ENCODE data around the gene RPL13. TPM values are rescaled to one million over a fixed set of nuclear protein-coding genes. Genes with fewer than 3 reads are reported as not detected.

The RPL13 gene
- total RNA-seq, 1 experiment from 2014 or later = 2,157 TPM

DNA sequence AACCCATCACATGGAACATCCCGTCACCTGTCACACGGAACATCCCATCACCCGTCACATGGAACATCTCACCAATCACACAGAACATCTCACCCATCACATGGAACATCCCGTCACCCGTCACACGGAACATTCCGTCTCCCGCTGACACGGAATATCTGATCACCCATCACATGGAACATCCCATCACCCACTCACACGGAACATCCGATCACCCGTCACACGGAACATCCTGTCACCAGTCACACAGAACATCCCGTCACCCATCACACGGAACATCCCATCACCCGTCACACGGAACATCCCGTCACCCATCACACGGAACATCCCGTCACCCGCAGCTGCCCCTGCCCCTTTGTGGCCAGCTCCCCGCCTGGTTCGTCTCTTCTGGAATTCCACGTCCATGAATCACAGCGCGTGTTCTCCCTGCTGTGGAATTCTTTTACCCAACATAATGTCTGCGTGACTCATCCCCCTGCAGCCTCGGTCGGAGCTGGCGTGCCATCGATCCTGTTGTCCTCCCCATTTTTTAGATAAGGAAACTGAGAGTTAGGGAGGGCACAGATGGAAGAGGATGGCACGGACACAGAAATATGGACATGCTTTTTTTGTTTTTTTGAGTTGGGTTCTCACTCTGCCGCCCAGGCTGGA lies 20.7 kb downstream of the RPL13 start:
- Histone ChIP-seq H3K23me2 (ENCODE audit: insufficient read length, low read depth, low read length, poor library complexity, severe bottlenecking) (peaks cover 4% of the 10 kb centered on the region), H3K27me3 (ENCODE audit: insufficient read depth, low read length) (peaks cover 3% of the 10 kb centered on the region; the same call in 1 of the 2 replicates), H3K56ac (ENCODE audit: insufficient read length, low read depth, low read length) (no peak overlapping the region), H3K4me2 (ENCODE audit: insufficient read depth, insufficient read length, low read length) (no peak overlapping the region), H4K20me1 (ENCODE audit: control insufficient read depth, insufficient read depth, insufficient read length) (no peaks in the 10 kb centered on the region), H3T11ph (ENCODE audit: low read length) (no peak overlapping the region), H2AK5ac (ENCODE audit: insufficient read length, low read length) (no peak overlapping the region), H3K79me2 (ENCODE audit: insufficient read depth, low read length) (no peaks in the 10 kb centered on the region), H4K8ac (replicated peaks; ENCODE audit: insufficient read length, low read depth, low read length) (no peak overlapping the region), H4K91ac (ENCODE audit: insufficient read length, low read depth, low read length) (no peak overlapping the region), H2BK20ac (ENCODE audit: low read depth, low read length, poor library complexity, severe bottlenecking) (no peak overlapping the region), H3K4ac (ENCODE audit: low read depth, low read length) (no peak overlapping the region), H2BK12ac (ENCODE audit: insufficient read length, low read depth, low read length) (no peak overlapping the region), H3K23ac (ENCODE audit: insufficient read length, low read depth, low read length) (no peak overlapping the region), H3K14ac (ENCODE audit: insufficient read depth, low read length) (no peak overlapping the region), H3K18ac (ENCODE audit: insufficient read length, low read depth, low read length) (no peak overlapping the region), H3K9me3 (ENCODE audit: control insufficient read depth, low read depth, low read length) (no peaks in the 10 kb centered on the region), H4K5ac (ENCODE audit: insufficient read length, low read depth, low read length) (no peak overlapping the region), H3K4me1 (ENCODE audit: insufficient read depth, low read length) (no peaks in the 10 kb centered on the region), H3K27ac (ENCODE audit: insufficient read length, low read depth, low read length) (no peak overlapping the region), H2AFZ (ENCODE audit: low read length) (no peak overlapping the region), H2BK15ac (ENCODE audit: low read depth, low read length) (no peak overlapping the region), H3K79me1 (ENCODE audit: insufficient read depth, low read depth, low read length, poor library complexity, severe bottlenecking) (no peaks in the 10 kb centered on the region), H2BK5ac (ENCODE audit: insufficient read length, low read length) (no peak overlapping the region), H3K9ac (ENCODE audit: extremely low read depth, insufficient read length, low read length) (no peak overlapping the region), H2BK120ac (ENCODE audit: low read depth, low read length, poor library complexity, severe bottlenecking) (no peak overlapping the region)
- no peaks in the 10 kb centered on the region for H3K9me3 Mint-ChIP-seq
- WGBS (ENCODE audit: extremely low coverage, insufficient read length, low lambda C conversion rate) = no CpG with 5 or more reads among the region's 33 CpGs
- H3K36me3 Mint-ChIP-seq (ENCODE audit: insufficient read depth in 1 of 3, low read depth in 3 of 3) = peaks cover 0 to 6% (median 4%) of the 10 kb centered on the region in 3 experiments; a peak in 5 of 7 replicates
- no peak overlapping the region for H3K4me3 Mint-ChIP-seq
- H3K27ac Mint-ChIP-seq = no peak overlapping the region
- H3K4me1 Mint-ChIP-seq = no peaks in the 10 kb centered on the region
- H3K27me3 Mint-ChIP-seq (ENCODE audit: low read depth) = peaks cover 28% of the 10 kb centered on the region
- no peak for DNase-seq
- TF ChIP-seq, protein P1, sequence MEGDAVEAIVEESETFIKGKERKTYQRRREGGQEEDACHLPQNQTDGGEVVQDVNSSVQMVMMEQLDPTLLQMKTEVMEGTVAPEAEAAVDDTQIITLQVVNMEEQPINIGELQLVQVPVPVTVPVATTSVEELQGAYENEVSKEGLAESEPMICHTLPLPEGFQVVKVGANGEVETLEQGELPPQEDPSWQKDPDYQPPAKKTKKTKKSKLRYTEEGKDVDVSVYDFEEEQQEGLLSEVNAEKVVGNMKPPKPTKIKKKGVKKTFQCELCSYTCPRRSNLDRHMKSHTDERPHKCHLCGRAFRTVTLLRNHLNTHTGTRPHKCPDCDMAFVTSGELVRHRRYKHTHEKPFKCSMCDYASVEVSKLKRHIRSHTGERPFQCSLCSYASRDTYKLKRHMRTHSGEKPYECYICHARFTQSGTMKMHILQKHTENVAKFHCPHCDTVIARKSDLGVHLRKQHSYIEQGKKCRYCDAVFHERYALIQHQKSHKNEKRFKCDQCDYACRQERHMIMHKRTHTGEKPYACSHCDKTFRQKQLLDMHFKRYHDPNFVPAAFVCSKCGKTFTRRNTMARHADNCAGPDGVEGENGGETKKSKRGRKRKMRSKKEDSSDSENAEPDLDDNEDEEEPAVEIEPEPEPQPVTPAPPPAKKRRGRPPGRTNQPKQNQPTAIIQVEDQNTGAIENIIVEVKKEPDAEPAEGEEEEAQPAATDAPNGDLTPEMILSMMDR (conservative IDR thresholded peaks at IDR 0.05) = no peak
